Measurements from ENCODE around the gene PRLHR. TPM values are rescaled to one million over a fixed set of nuclear protein-coding genes. Genes with fewer than 3 reads are reported as not detected.

The PRLHR gene
- total RNA-seq, 5 donors from 2014 or later (not counting 1 experiment from before 2014, with no cell fraction given): not detected

Other genes starting within 250 kb of the PRLHR start
- gene CACUL1, start 159.3 kb upstream of the PRLHR start, total RNA-seq: 10 to 100 TPM; 26.3 to 35.2 (median 27.9) TPM